Stimulated activated CD4-positive, alpha-beta T cell treated with anti-CD3 and anti-CD28 coated beads, Interleukin-4, amount 100 ng/mL, for 24 hours (primary cell): ENCODE data around the gene JMJD4.
"Not testable (repeated sequence)": the region's sequence is repeated elsewhere in the genome, so short reads cannot be mapped to it uniquely, and the experiment has no call there.

Experiments
- DNase-seq: peaks from one replicate; pipeline ENCODE4 v3.0.0-alpha.2; 2020

JMJD4 gene

GRCh38 chr1:227730630-227731151 lies 4.4 kb downstream of the JMJD4 start:
- DNase-seq: no peak

- peak; percentile 46 for DNase-seq
Observed at GRCh38 chr1:227729881-227730629, 5.0 kb downstream of the JMJD4 start.

GRCh38 chr1:227729144-227729880 lies 5.8 kb downstream of the JMJD4 start:
- no peak for DNase-seq

GRCh38 chr1:227728892-227729143 lies 6.3 kb downstream of the JMJD4 start:
- no peak for DNase-seq

GRCh38 chr1:227728059-227728891 lies 6.8 kb downstream of the JMJD4 start:
- peak; percentile 69 for DNase-seq

- DNase-seq: no peak
Observed at GRCh38 chr1:227726924-227727599, 8.0 kb downstream of the JMJD4 start.

GRCh38 chr1:227726318-227726717 lies 8.8 kb downstream of the JMJD4 start:
- DNase-seq: no peak

- DNase-seq: no peak
Observed at GRCh38 chr1:227725046-227725445, 10.1 kb downstream of the JMJD4 start.

- DNase-seq: no peak
Observed at GRCh38 chr1:227723474-227723873, 11.6 kb downstream of the JMJD4 start.

GRCh38 chr1:227718932-227719331 lies 16.2 kb downstream of the JMJD4 start:
- DNase-seq: no peak

- no peak for DNase-seq
Observed at GRCh38 chr1:227712648-227713047, 22.5 kb downstream of the JMJD4 start.

GRCh38 chr1:227710474-227710873 lies 24.6 kb downstream of the JMJD4 start:
- DNase-seq: not testable (repeated sequence)

GRCh38 chr1:227709451-227709850 lies 25.7 kb downstream of the JMJD4 start:
- no peak for DNase-seq

GRCh38 chr1:227707846-227708245 lies 27.3 kb downstream of the JMJD4 start:
- no peak for DNase-seq

- not testable (repeated sequence) for DNase-seq
Observed at GRCh38 chr1:227701631-227702030, 33.5 kb downstream of the JMJD4 start.

GRCh38 chr1:227697321-227697864 lies 37.7 kb downstream of the JMJD4 start:
- no peak for DNase-seq

- DNase-seq: no peak
Observed at GRCh38 chr1:227685807-227686206, 49.3 kb downstream of the JMJD4 start.
